ENCODE data around the gene KCNT2. TPM values are rescaled to one million over a fixed set of nuclear protein-coding genes. Genes with fewer than 3 reads are reported as not detected.
A peak's percentile ranks its signal among the peaks of the same experiment; 100 is the strongest.

Gene KCNT2
- polyA plus RNA-seq, 1 donor from 2014 or later = 21.4 TPM

GRCh38 chr1:196357913-196358312, 250.3 kb downstream of the KCNT2 start:
- no peak overlapping the region for H3K4me2 ChIP-seq (ENCODE audit: low read length)
- no peak overlapping the region for H2AFZ ChIP-seq (ENCODE audit: low read depth, low read length)
- H3K9ac ChIP-seq (ENCODE audit: low read length) = no peak overlapping the region
- no peaks in the 10 kb centered on the region for H4K20me1 ChIP-seq (ENCODE audit: insufficient read depth)
- no peaks in the 10 kb centered on the region for H3K79me2 ChIP-seq (replicated peaks; ENCODE audit: insufficient read depth, low read length)
- no peaks in the 10 kb centered on the region for H3F3A ChIP-seq (ENCODE audit: insufficient read depth, low read length, poor library complexity, severe bottlenecking)
- H3K9me2 ChIP-seq (ENCODE audit: insufficient read depth, low read length) = no peaks in the 10 kb centered on the region
- H3K4me3 ChIP-seq (ENCODE audit: low read length) = no peak overlapping the region
- H3K9me3 ChIP-seq (ENCODE audit: low read length) = no peaks in the 10 kb centered on the region
- H3K27ac ChIP-seq (ENCODE audit: low read length) = no peak overlapping the region
- no peaks in the 10 kb centered on the region for H3K27me3 ChIP-seq (ENCODE audit: insufficient read depth, low read depth, low read length)
- no peak for TF ChIP-seq EP300 (conservative IDR thresholded peaks at IDR 0.05; ENCODE audit: poor library complexity, severe bottlenecking)
- no peak for TF ChIP-seq CTCF (IDR thresholded peaks at IDR 0.05; ENCODE audit: poor library complexity, severe bottlenecking)
- no peaks in the 10 kb centered on the region for H3K36me3 ChIP-seq (ENCODE audit: insufficient read depth, low read length)

- Histone ChIP-seq H3F3A (ENCODE audit: insufficient read depth, low read length, poor library complexity, severe bottlenecking) (no peaks in the 10 kb centered on the region), H3K4me2 (ENCODE audit: low read length) (no peak overlapping the region), H3K9me3 (ENCODE audit: low read length) (no peaks in the 10 kb centered on the region), H2AFZ (ENCODE audit: low read depth, low read length) (no peak overlapping the region), H3K36me3 (ENCODE audit: insufficient read depth, low read length) (no peaks in the 10 kb centered on the region), H3K9me2 (ENCODE audit: insufficient read depth, low read length) (no peaks in the 10 kb centered on the region), H3K4me3 (ENCODE audit: low read length) (no peak overlapping the region), H3K27me3 (ENCODE audit: insufficient read depth, low read depth, low read length) (no peaks in the 10 kb centered on the region), H4K20me1 (ENCODE audit: insufficient read depth) (no peaks in the 10 kb centered on the region), H3K79me2 (replicated peaks; ENCODE audit: insufficient read depth, low read length) (no peaks in the 10 kb centered on the region), H3K27ac (ENCODE audit: low read length) (no peak overlapping the region), H3K9ac (ENCODE audit: low read length) (no peak overlapping the region)
- TF ChIP-seq POLR2AphosphoS5 (IDR thresholded peaks at IDR 0.05) (no peak), SMC3 (conservative IDR thresholded peaks at IDR 0.05; ENCODE audit: poor library complexity) (peak; percentile 82), MXI1 (conservative IDR thresholded peaks at IDR 0.05; ENCODE audit: poor library complexity, severe bottlenecking) (no peak), RAD21 (conservative IDR thresholded peaks at IDR 0.05) (peak; percentile 77), EP300 (conservative IDR thresholded peaks at IDR 0.05; ENCODE audit: poor library complexity, severe bottlenecking) (no peak), EZH2 (IDR thresholded peaks at IDR 0.05; ENCODE audit: borderline replicate concordance, insufficient read depth, low read length, poor library complexity, severe bottlenecking) (no peak), CTCF (IDR thresholded peaks at IDR 0.05; ENCODE audit: poor library complexity, severe bottlenecking) (peak; percentile 74), REST (IDR thresholded peaks at IDR 0.05; ENCODE audit: borderline replicate concordance) (no peak), TAF1 (IDR thresholded peaks at IDR 0.05; ENCODE audit: low read depth) (no peak)
These were observed 252.9 kb downstream of the KCNT2 start for GRCh38 chr1:196355206-196355786.

Measured in neural cell (in vitro differentiated cells).